PC-3 (cell line): ENCODE data around the gene SLC44A3.

Experiments
- EZH2 ChIP-seq: fragments of 300-600 bp; sonication (generic); IDR thresholded peaks from one replicate; pipeline ENCODE4 v1.6.1; 2017; ENCODE audit warnings: antibody characterized with exemption, mild to moderate bottlenecking, low read length; ENCODE audit not compliant: unreplicated experiment
- EZH2phosphoT487 ChIP-seq: fragments of 300-600 bp; sonication (generic); IDR thresholded peaks from 2 replicates; pipeline ENCODE4 v1.6.1; 2018; ENCODE audit warnings: mild to moderate bottlenecking, antibody characterized with exemption, low read length, borderline replicate concordance
- TF ChIP-seq, protein P1 (sequence below): fragments of 300-600 bp; sonication (generic); conservative IDR thresholded peaks from 2 replicates; pipeline ENCODE4 v1.5.1; 2017; ENCODE audit warnings: antibody characterized with exemption, low read depth, mild to moderate bottlenecking, low read length

DNA sequence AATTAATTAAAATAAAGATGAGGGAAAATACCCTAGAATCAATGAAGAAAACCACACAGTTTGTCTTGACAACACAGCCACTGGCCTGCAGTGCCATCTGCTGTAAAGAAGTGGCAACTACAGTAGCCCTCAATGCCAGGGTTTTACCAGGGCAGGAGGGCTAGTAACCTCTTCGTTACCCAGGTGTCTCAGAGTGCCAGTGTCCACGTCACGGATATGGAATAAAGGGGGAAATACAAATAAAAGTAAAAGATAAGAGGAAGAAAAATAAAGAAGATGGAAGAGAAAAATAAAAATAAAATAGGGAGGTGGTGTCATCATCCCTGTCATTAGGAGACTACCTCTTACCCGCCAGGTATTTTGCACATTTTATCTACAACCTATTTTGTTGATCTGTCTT, 14.2 kb upstream of the SLC44A3 start:
- TF ChIP-seq, protein P1, sequence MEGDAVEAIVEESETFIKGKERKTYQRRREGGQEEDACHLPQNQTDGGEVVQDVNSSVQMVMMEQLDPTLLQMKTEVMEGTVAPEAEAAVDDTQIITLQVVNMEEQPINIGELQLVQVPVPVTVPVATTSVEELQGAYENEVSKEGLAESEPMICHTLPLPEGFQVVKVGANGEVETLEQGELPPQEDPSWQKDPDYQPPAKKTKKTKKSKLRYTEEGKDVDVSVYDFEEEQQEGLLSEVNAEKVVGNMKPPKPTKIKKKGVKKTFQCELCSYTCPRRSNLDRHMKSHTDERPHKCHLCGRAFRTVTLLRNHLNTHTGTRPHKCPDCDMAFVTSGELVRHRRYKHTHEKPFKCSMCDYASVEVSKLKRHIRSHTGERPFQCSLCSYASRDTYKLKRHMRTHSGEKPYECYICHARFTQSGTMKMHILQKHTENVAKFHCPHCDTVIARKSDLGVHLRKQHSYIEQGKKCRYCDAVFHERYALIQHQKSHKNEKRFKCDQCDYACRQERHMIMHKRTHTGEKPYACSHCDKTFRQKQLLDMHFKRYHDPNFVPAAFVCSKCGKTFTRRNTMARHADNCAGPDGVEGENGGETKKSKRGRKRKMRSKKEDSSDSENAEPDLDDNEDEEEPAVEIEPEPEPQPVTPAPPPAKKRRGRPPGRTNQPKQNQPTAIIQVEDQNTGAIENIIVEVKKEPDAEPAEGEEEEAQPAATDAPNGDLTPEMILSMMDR = peak; percentile 92
- TF ChIP-seq EZH2phosphoT487 (no peak), EZH2 (no peak)
